HepG2 (cell line): ENCODE measurements around the gene FRMD4B. TPM values are rescaled to one million over a fixed set of nuclear protein-coding genes. Genes with fewer than 3 reads are reported as not detected.
A peak's percentile ranks its signal among the peaks of the same experiment; 100 is the strongest.

Source experiments
- ATAC-seq: fragments of 200-7000 bp; cut with Tn5 transposase; 3 replicates; pipeline ENCODE4 v1.9.1; 2020; ENCODE audit warnings: mild to moderate bottlenecking, moderate library complexity
- BruUV-seq: library from RNA; stranded (reverse); fragments of 400-500 nt; replicated peaks from 2 replicates; lab custom pipeline; 2021; lab: Mats Ljungman, UMichigan
- CTCF ChIA-PET: fragments of 300-600 bp; formaldehyde crosslinking; extraction: SDS; loops from one replicate; lab custom pipeline; 2021; ENCODE audit warnings: low total read pairs, inconsistent platforms, low intra/inter-chr PET ratio; lab: Yijun Ruan, JAX
- POLR2A ChIA-PET: fragments of 350-600 bp; sonication (Branson Sonifier 250); formaldehyde crosslinking; loops from one replicate; lab custom pipeline; 2020; ENCODE audit warnings: antibody characterized with exemption, inconsistent platforms; lab: Yijun Ruan, JAX
- DNase-seq: peaks from one replicate; pipeline ENCODE4 v3.0.0-alpha.2; 2015; ENCODE audit warnings: low spot score
- FAIRE-seq: peaks from 3 replicates; lab custom pipeline; 2011; peaks lifted over from hg19 to GRCh38; lab: Jason Lieb, UNC
- H2AFZ ChIP-seq: one replicate; pipeline ENCODE4 v1.6.1; 2011; ENCODE audit warnings: low read length, inconsistent platforms
- H3K27ac ChIP-seq: fragments of 300-600 bp; 3 replicates; pipeline ENCODE4 v1.8.0; 2011; ENCODE audit warnings: mixed run types, mild to moderate bottlenecking, mixed read lengths, low read length, inconsistent platforms; ENCODE audit not compliant: insufficient read depth; ENCODE audit errors: extremely low read length
- H3K27me3 ChIP-seq, 2 experiments: fragments of 200-600 bp in 1 of 2; 2 replicates in 1 of 2; 3 replicates in 1 of 2; pipeline versions ENCODE4 v1.6.0 to v1.8.0; 2011; ENCODE audit warnings: low read length in 2 of 2, mild to moderate bottlenecking in 2 of 2, moderate library complexity in 2 of 2, inconsistent platforms in 1 of 2; ENCODE audit not compliant: insufficient read depth in 2 of 2, control insufficient read depth in 1 of 2
- H3K36me3 ChIP-seq, 2 experiments: fragments of 200-600 bp in 1 of 2; replicated peaks in 1 of 2; 2 replicates in 1 of 2; 3 replicates in 1 of 2; pipeline versions ENCODE4 v1.5.1 to v1.8.0; 2011; ENCODE audit warnings: low read length in 2 of 2, inconsistent platforms in 1 of 2; ENCODE audit not compliant: insufficient read depth in 2 of 2, control insufficient read depth in 1 of 2
- H3K4me1 ChIP-seq: 2 replicates; pipeline ENCODE4 v1.5.1; 2012; ENCODE audit warnings: low read length, inconsistent platforms; ENCODE audit not compliant: insufficient read depth
- H3K4me2 ChIP-seq: 2 replicates; pipeline ENCODE4 v1.6.0; 2011; ENCODE audit warnings: low read depth, low read length, inconsistent platforms
- H3K4me3 ChIP-seq, 3 experiments: fragments of 200-600 bp in 1 of 3; sonication (generic), shearing (Covaris generic) in 1 of 3; replicated peaks in 1 of 3; 2 replicates each; pipeline ENCODE4 v1.5.1; 2011 to 2016; ENCODE audit warnings: low read length in 3 of 3, inconsistent platforms in 2 of 3, low read depth in 2 of 3, mild to moderate bottlenecking in 2 of 3, control low read depth in 1 of 3, mixed read lengths in 1 of 3; ENCODE audit not compliant: insufficient read depth in 1 of 3
- H3K79me2 ChIP-seq: one replicate; pipeline ENCODE4 v1.6.1; 2011; ENCODE audit warnings: low read length, inconsistent platforms; ENCODE audit not compliant: insufficient read depth
- H3K9ac ChIP-seq: 2 replicates; pipeline ENCODE4 v1.6.0; 2011; ENCODE audit warnings: mild to moderate bottlenecking, low read depth, low read length, inconsistent platforms; ENCODE audit not compliant: insufficient read depth
- H3K9me3 ChIP-seq: 2 replicates; pipeline ENCODE4 v1.5.1; 2012; ENCODE audit warnings: mild to moderate bottlenecking, low read length
- H4K20me1 ChIP-seq: 2 replicates; pipeline ENCODE4 v1.6.0; 2011; ENCODE audit warnings: inconsistent platforms, mild to moderate bottlenecking, low read length, moderate library complexity; ENCODE audit not compliant: insufficient read depth
- ARID4A ChIP-seq: sonication (generic); formaldehyde crosslinking; IDR thresholded peaks from 2 replicates; pipeline ENCODE4 v1.5.0; 2020; ENCODE audit warnings: mild to moderate bottlenecking, missing genetic modification reagents, borderline replicate concordance
- FOXP4 ChIP-seq: sonication (generic); formaldehyde crosslinking; IDR thresholded peaks from 2 replicates; pipeline ENCODE4 v1.4.0; 2020; ENCODE audit warnings: missing genetic modification reagents
- HNF4A ChIP-seq: sonication (generic); formaldehyde crosslinking; IDR thresholded peaks from 2 replicates; pipeline ENCODE4 v1.4.0; 2020; ENCODE audit warnings: missing genetic modification reagents
- SMC3 ChIP-seq: IDR thresholded peaks from 2 replicates; pipeline ENCODE4 v1.6.1; 2011; ENCODE audit warnings: low read length, improper control_type of control experiment
- TBP ChIP-seq: sonication (generic); formaldehyde crosslinking; IDR thresholded peaks from 2 replicates; pipeline ENCODE4 v1.5.0; 2020; ENCODE audit warnings: missing genetic modification reagents
- ZBTB40 ChIP-seq, 2 experiments: fragments of 450-650 bp in 1 of 2; sonication (generic) in 1 of 2; formaldehyde crosslinking in 1 of 2; IDR thresholded peaks; 2 replicates each; pipeline versions ENCODE4 v1.6.1 to v1.8.0; 2016 to 2022; ENCODE audit warnings: antibody characterized with exemption in 1 of 2, mild to moderate bottlenecking in 1 of 2, missing genetic modification reagents in 1 of 2
- ZSCAN31 ChIP-seq: sonication (generic); formaldehyde crosslinking; IDR thresholded peaks from 2 replicates; pipeline ENCODE4 v1.5.0; 2020; ENCODE audit warnings: low read depth, mild to moderate bottlenecking, missing genetic modification reagents
- WGBS: methylation state at CpG from one replicate; pipeline ENCODE4 v1.1.6; 2017; ENCODE audit warnings: low lambda C conversion rate; 5-methylcytosine and 5-hydroxymethylcytosine counted together
- in situ Hi-C: cut with HindIII; loops from 2 replicates; pipeline ENCODE4 v1.10.0; 2017; ENCODE audit warnings: low pct_unique_long_range_greater_than_20kb; ENCODE audit not compliant: extremely low pct_ligation_motif_present
- intact Hi-C: fragments of 100-400 bp; cut with micrococcal nuclease; formaldehyde crosslinking; loops from one replicate; pipeline ENCODE4 v1.10.0; 2022; ENCODE audit not compliant: unreplicated experiment
- polyA plus RNA-seq, 8 experiments: library from polyadenylated mRNA; depleted of rRNA in 3 of 8; stranded (reverse) in 7 of 8; unstranded in 1 of 8; fragments of >200 nt; fragmentation: Illumina TruSeq in 4 of 8; extraction: Trizol in 4 of 8; gene quantifications; 2 replicates each; pipeline versions ENCODE4 v1.2.1 to v1.2.3, GENCODE V29; 2011 to 2016; ENCODE audit warnings: low read depth in 4 of 8, missing spikeins in 1 of 8, mixed read lengths in 1 of 8; ENCODE audit not compliant: insufficient read depth in 1 of 8
- total RNA-seq, 5 experiments: library from RNA; depleted of rRNA; stranded (reverse); fragments of >200 nt; fragmentation: Illumina TruSeq; extraction: Trizol; gene quantifications; 2 replicates each; pipeline ENCODE4 v1.2.3, GENCODE V29; 2016; ENCODE audit warnings: low read depth in 1 of 5

Gene FRMD4B
- total and polyA plus RNA-seq, 2 of the 13 experiments (the other 11 are each of a cell fraction or from before 2014, with no cell fraction given) = 3.0 to 3.3 TPM

- TF ChIP-seq ZBTB40 (IDR thresholded peaks at IDR 0.05) (no peak), ZBTB40 (CRISPR knock-in tag; IDR thresholded peaks at IDR 0.05) (peak; percentile 63; the same call in 1 of the 2 replicates), TBP (no peak)
Measured at GRCh38 chr3:69407908-69408307, 22.0 kb upstream of the FRMD4B start (continued).

- Histone ChIP-seq H3K4me1 (no peaks in the 10 kb centered on the region), H3K9me3 (peaks cover 11% of the 10 kb centered on the region), H3K79me2 (no peaks in the 10 kb centered on the region), H3K27me3 (no peaks in the 10 kb centered on the region), H3K4me3 (no peak overlapping the region), H3K36me3 (no peaks in the 10 kb centered on the region), H3K27ac (no peak overlapping the region), H3K9ac (no peak overlapping the region), H2AFZ (no peak overlapping the region), H4K20me1 (no peaks in the 10 kb centered on the region), H3K4me2 (no peak overlapping the region)
- no peak for FAIRE-seq
- no TSS peak for BruUV-seq
- ChIA-PET POLR2A (no interaction called here), CTCF (no interaction called here)
- no peak for ATAC-seq
- in situ Hi-C loops (loop anchor here (25.0 kb wide), 1 partner anchor 244 kb away; no protein-coding TSS in a partner anchor), intact Hi-C loops (no loop called here)
- 0% methylated on average over 2 of the region's 2 CpGs for WGBS
- no peak for DNase-seq
- TF ChIP-seq ZSCAN31 (CRISPR knock-in tag) (no peak), ARID4A (no peak), SMC3 (no peak), FOXP4 (CRISPR knock-in tag) (no peak), HNF4A (no peak)
Measured at GRCh38 chr3:69406163-69406562, 20.3 kb upstream of the FRMD4B start.
